Lung (tissue), 12 donors: ENCODE data around the gene RPS6KA1. TPM values are rescaled to one million over a fixed set of nuclear protein-coding genes. Genes with fewer than 3 reads are reported as not detected.

Experiments used
- ATAC-seq: fragments of 200-7000 bp; cut with Tn5 transposase; one replicate; pipeline ENCODE4 v1.9.1; 2020; ENCODE audit warnings: moderate number of reproducible peaks; ENCODE audit not compliant: insufficient read depth, low FRiP score
- DNase-seq, 3 donors: peaks; one replicate each; pipeline ENCODE4 v3.0.0-alpha.2; 2013 to 2017
- H3K27ac ChIP-seq, 2 donors: one replicate each; pipeline ENCODE4 v1.5.1; 2013; ENCODE audit warnings: mild to moderate bottlenecking in 2 of 2, moderate library complexity in 2 of 2, control low read depth in 1 of 2, inconsistent platforms in 1 of 2, low read depth in 1 of 2, low read length in 1 of 2
- H3K27me3 ChIP-seq, 3 donors: one replicate each; pipeline ENCODE4 v1.5.1; 2013; ENCODE audit warnings: low read length in 2 of 3; ENCODE audit not compliant: control insufficient read depth in 3 of 3, insufficient read depth in 3 of 3
- H3K36me3 ChIP-seq, 4 donors: one replicate each; pipeline ENCODE4 v1.5.1; 2013; ENCODE audit warnings: low read length in 4 of 4, mild to moderate bottlenecking in 1 of 4, moderate library complexity in 1 of 4; ENCODE audit not compliant: control insufficient read depth in 4 of 4, insufficient read depth in 4 of 4
- H3K4me1 ChIP-seq, 5 donors: one replicate each; pipeline ENCODE4 v1.5.1; 2013; ENCODE audit warnings: low read length in 5 of 5, mild to moderate bottlenecking in 2 of 5, moderate library complexity in 1 of 5; ENCODE audit not compliant: control insufficient read depth in 5 of 5, insufficient read depth in 5 of 5
- H3K4me3 ChIP-seq: one replicate; pipeline ENCODE4 v1.5.1; 2013; ENCODE audit warnings: mild to moderate bottlenecking, control low read depth, moderate library complexity
- H3K9ac ChIP-seq, 2 donors: one replicate each; pipeline ENCODE4 v1.5.1; 2013; ENCODE audit warnings: low read length in 2 of 2, control low read depth in 1 of 2; ENCODE audit not compliant: insufficient read depth in 1 of 2
- H3K9me3 ChIP-seq, 4 donors: one replicate each; pipeline ENCODE4 v1.5.1; 2013; ENCODE audit warnings: low read length in 3 of 4, mild to moderate bottlenecking in 1 of 4, moderate library complexity in 1 of 4; ENCODE audit not compliant: control insufficient read depth in 4 of 4, insufficient read depth in 3 of 4
- WGBS, 2 donors: extraction: QIAGEN DNeasy Blood & Tissue Kit; methylation state at CpG; one replicate each; pipeline ENCODE4 v1.1.7; 2013; 5-methylcytosine and 5-hydroxymethylcytosine counted together
- polyA plus RNA-seq, 2 donors: library from polyadenylated mRNA; stranded (reverse); fragments of 200-250 nt; gene quantifications; one replicate each; pipeline ENCODE4 v1.2.1, GENCODE V29; 2013
- total RNA-seq, 2 donors: library from RNA; depleted of rRNA in 1 of 2; stranded (reverse); fragments of >200 nt in 1 of 2; gene quantifications; one replicate each; pipeline ENCODE4 v1.2.1, GENCODE V29; 2014 to 2021
- TF ChIP-seq, protein P1 (sequence below): IDR thresholded peaks from 2 replicates; pipeline ENCODE4 v1.5.1; 2012; ENCODE audit warnings: mild to moderate bottlenecking; ENCODE audit errors: control extremely low read depth, extremely low read depth
- donor health status: control.
- donor health status: control.
- donor health status: Bipolar disorder and iron deficiency.
- donor health status: healthy.
- donor health status: DM: yes; HTN: yes; CAD: no.

The RPS6KA1 gene
- total and polyA plus RNA-seq, 4 donors: 58.6 to 109 (median 81.7) TPM

DNA sequence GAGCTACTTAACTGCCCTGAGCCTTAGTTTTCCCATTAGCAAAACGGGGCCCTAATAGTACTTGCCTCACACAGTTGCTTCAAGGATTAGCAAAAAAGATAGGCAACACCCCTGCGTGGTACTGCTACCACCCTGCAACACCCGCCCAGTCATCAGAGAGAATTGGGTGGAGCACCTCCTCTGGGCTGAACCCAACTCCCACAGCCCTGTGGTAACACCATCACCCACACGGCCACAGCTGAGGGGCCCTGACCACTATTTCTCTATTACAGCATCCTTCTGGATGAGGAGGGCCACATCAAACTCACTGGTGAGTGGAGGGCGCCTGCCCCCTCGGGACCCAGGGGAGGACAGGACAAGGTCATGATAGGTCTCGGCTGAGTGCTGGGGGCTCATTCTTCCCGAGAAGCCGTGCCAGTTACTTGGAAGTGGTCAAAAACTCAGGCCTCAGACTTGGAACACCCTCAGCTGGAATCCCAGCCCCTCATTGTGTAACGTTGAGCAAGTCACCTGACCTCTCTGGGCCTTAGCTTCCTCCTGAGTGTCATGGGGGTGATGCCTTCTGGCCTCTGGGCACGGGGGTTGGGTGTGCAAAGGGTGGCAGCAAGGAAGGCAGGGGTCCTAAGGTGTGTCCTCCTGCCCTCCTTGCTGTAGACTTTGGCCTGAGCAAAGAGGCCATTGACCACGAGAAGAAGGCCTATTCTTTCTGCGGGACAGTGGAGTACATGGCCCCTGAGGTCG lies 24.6 kb downstream of the RPS6KA1 start:
- H3K27me3 ChIP-seq: no peaks in the 10 kb centered on the region
- no peak overlapping the region for H3K4me3 ChIP-seq
- H3K9me3 ChIP-seq: no peaks in the 10 kb centered on the region
- 58 to 73% methylated on average over 14 of the region's 14 CpGs for WGBS, 2 donors
- ATAC-seq (no peak), DNase-seq (no peak)
- H3K27ac ChIP-seq: no peak overlapping the region
- H3K36me3 ChIP-seq: peaks cover 0 to 62% (median 5%) of the 10 kb centered on the region in 4 donors
- H3K9ac ChIP-seq: no peak overlapping the region
- peaks cover 0 to 2% (median 0%) of the 10 kb centered on the region in 5 donors for H3K4me1 ChIP-seq
- TF ChIP-seq, protein P1, sequence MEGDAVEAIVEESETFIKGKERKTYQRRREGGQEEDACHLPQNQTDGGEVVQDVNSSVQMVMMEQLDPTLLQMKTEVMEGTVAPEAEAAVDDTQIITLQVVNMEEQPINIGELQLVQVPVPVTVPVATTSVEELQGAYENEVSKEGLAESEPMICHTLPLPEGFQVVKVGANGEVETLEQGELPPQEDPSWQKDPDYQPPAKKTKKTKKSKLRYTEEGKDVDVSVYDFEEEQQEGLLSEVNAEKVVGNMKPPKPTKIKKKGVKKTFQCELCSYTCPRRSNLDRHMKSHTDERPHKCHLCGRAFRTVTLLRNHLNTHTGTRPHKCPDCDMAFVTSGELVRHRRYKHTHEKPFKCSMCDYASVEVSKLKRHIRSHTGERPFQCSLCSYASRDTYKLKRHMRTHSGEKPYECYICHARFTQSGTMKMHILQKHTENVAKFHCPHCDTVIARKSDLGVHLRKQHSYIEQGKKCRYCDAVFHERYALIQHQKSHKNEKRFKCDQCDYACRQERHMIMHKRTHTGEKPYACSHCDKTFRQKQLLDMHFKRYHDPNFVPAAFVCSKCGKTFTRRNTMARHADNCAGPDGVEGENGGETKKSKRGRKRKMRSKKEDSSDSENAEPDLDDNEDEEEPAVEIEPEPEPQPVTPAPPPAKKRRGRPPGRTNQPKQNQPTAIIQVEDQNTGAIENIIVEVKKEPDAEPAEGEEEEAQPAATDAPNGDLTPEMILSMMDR: no peak

- peaks cover 0 to 2% (median 0%) of the 10 kb centered on the region in 5 donors for H3K4me1 ChIP-seq
- no peak overlapping the region for H3K27ac ChIP-seq
- H3K4me3 ChIP-seq: no peak overlapping the region
- no peak overlapping the region for H3K9ac ChIP-seq
- H3K9me3 ChIP-seq: no peaks in the 10 kb centered on the region
- DNase-seq (no peak), ATAC-seq (no peak)
- H3K27me3 ChIP-seq: no peaks in the 10 kb centered on the region
- H3K36me3 ChIP-seq: peaks cover 0 to 67% (median 5%) of the 10 kb centered on the region in 4 donors
- WGBS, 2 donors: 96 to 98% methylated on average over 10 of the region's 10 CpGs
- TF ChIP-seq, protein P1: no peak
These were observed 25.2 kb downstream of the RPS6KA1 start for GRCh38 chr1:26554781-26555180.

GRCh38 chr1:26555550-26555981 lies 26.0 kb downstream of the RPS6KA1 start:
- H3K36me3 ChIP-seq: peaks cover 0 to 74% (median 5%) of the 10 kb centered on the region in 4 donors
- H3K27ac ChIP-seq: no peak overlapping the region

More at GRCh38 chr1:26555550-26555981, 26.0 kb downstream of the RPS6KA1 start:
- ATAC-seq (no peak), DNase-seq (no peak)
- TF ChIP-seq, protein P1: no peak
- no peak overlapping the region for H3K4me3 ChIP-seq
- no peak overlapping the region for H3K9ac ChIP-seq
- peaks cover 0 to 2% (median 0%) of the 10 kb centered on the region in 5 donors for H3K4me1 ChIP-seq
- H3K9me3 ChIP-seq: no peaks in the 10 kb centered on the region
- no peaks in the 10 kb centered on the region for H3K27me3 ChIP-seq
- WGBS, 2 donors: 65 to 77% methylated on average over 11 of the region's 11 CpGs
